ACC112 (cell line): ENCODE results near the gene FLVCR2.

Source experiments
- H2AFZ ChIP-seq: fragments of 200-600 bp; sonication (generic); one replicate; pipeline ENCODE4 v1.6.0; 2017; ENCODE audit warnings: antibody characterized with exemption, low read length; ENCODE audit not compliant: unreplicated experiment
- H3K27ac ChIP-seq: fragments of 200-600 bp; sonication (generic); 2 replicates; pipeline ENCODE4 v1.5.1; 2014; ENCODE audit warnings: low read depth, mild to moderate bottlenecking, antibody characterized with exemption, low read length, moderate library complexity
- H3K27me3 ChIP-seq: fragments of 200-600 bp; sonication (generic); 2 replicates; pipeline ENCODE4 v1.6.1; 2014; ENCODE audit warnings: mild to moderate bottlenecking, antibody characterized with exemption, low read length, moderate library complexity, mixed read lengths; ENCODE audit not compliant: insufficient read depth
- H3K36me3 ChIP-seq: fragments of 200-600 bp; sonication (generic); 2 replicates; pipeline ENCODE4 v1.6.1; 2016; ENCODE audit warnings: mild to moderate bottlenecking, antibody characterized with exemption, low read length, moderate library complexity, mixed read lengths; ENCODE audit not compliant: insufficient read depth
- H3K4me1 ChIP-seq: fragments of 200-600 bp; sonication (generic); one replicate; pipeline ENCODE4 v1.6.1; 2016; ENCODE audit warnings: low read length, mixed read lengths; ENCODE audit not compliant: insufficient read depth, unreplicated experiment, control insufficient read depth
- H3K4me3 ChIP-seq: fragments of 200-600 bp; sonication (generic); 2 replicates; pipeline ENCODE4 v1.5.1; 2014; ENCODE audit warnings: mild to moderate bottlenecking, low read depth, low read length
- H3K79me2 ChIP-seq: fragments of 200-600 bp; sonication (generic); one replicate; pipeline ENCODE4 v1.6.0; 2016; ENCODE audit warnings: low read length; ENCODE audit not compliant: control insufficient read depth, unreplicated experiment, insufficient read depth

FLVCR2 gene

GRCh38 chr14:75648066-75648838 is 69.8 kb downstream of the FLVCR2 start:
- Histone ChIP-seq H3K4me1 (peaks cover 44% of the 10 kb centered on the region), H3K27ac (peak overlapping the region; percentile 93), H2AFZ (no peak overlapping the region), H3K36me3 (peaks cover 19% of the 10 kb centered on the region), H3K4me3 (peak overlapping the region; percentile 30; the same call in 1 of the 2 replicates), H3K79me2 (no peaks in the 10 kb centered on the region), H3K27me3 (no peaks in the 10 kb centered on the region)

GRCh38 chr14:75649337-75649736 is 70.9 kb downstream of the FLVCR2 start:
- peak overlapping the region; percentile 93 for H3K27ac ChIP-seq
- peaks cover 19% of the 10 kb centered on the region for H3K36me3 ChIP-seq
- no peak overlapping the region for H2AFZ ChIP-seq
- no peaks in the 10 kb centered on the region for H3K27me3 ChIP-seq
- H3K79me2 ChIP-seq = no peaks in the 10 kb centered on the region
- H3K4me1 ChIP-seq = peaks cover 42% of the 10 kb centered on the region
- H3K4me3 ChIP-seq = no peak overlapping the region

- H3K4me1 ChIP-seq = peaks cover 42% of the 10 kb centered on the region
- peak overlapping the region; percentile 93 for H3K27ac ChIP-seq
- H2AFZ ChIP-seq = no peak overlapping the region
- peaks cover 17% of the 10 kb centered on the region for H3K36me3 ChIP-seq
- H3K79me2 ChIP-seq = no peaks in the 10 kb centered on the region
- H3K4me3 ChIP-seq = no peak overlapping the region
- H3K27me3 ChIP-seq = no peaks in the 10 kb centered on the region
These were observed 71.4 kb downstream of the FLVCR2 start for GRCh38 chr14:75649773-75650172.

GRCh38 chr14:75650253-75651058 is 72.0 kb downstream of the FLVCR2 start:
- peak overlapping the region; percentile 93; the same call in 1 of the 2 replicates for H3K27ac ChIP-seq
- H3K4me3 ChIP-seq = no peak overlapping the region
- peaks cover 39% of the 10 kb centered on the region for H3K4me1 ChIP-seq
- H2AFZ ChIP-seq = no peak overlapping the region
- H3K79me2 ChIP-seq = no peaks in the 10 kb centered on the region
- no peaks in the 10 kb centered on the region for H3K27me3 ChIP-seq
- peaks cover 17% of the 10 kb centered on the region for H3K36me3 ChIP-seq

GRCh38 chr14:75653563-75653962 is 75.1 kb downstream of the FLVCR2 start:
- H3K36me3 ChIP-seq = peaks cover 17% of the 10 kb centered on the region

GRCh38 chr14:75654127-75654732 is 75.8 kb downstream of the FLVCR2 start:
- Histone ChIP-seq H3K36me3 (peaks cover 15% of the 10 kb centered on the region), H3K4me1 (peaks cover 5% of the 10 kb centered on the region), H3K79me2 (no peaks in the 10 kb centered on the region), H2AFZ (no peak overlapping the region), H3K27ac (no peak overlapping the region), H3K4me3 (no peak overlapping the region), H3K27me3 (no peaks in the 10 kb centered on the region)

More at GRCh38 chr14:75653563-75653962, 75.1 kb downstream of the FLVCR2 start:
- Histone ChIP-seq H3K79me2 (no peaks in the 10 kb centered on the region), H3K27ac (no peak overlapping the region), H3K4me3 (no peak overlapping the region), H2AFZ (no peak overlapping the region), H3K4me1 (peaks cover 11% of the 10 kb centered on the region), H3K27me3 (no peaks in the 10 kb centered on the region)

GRCh38 chr14:75655235-75655634 is 76.8 kb downstream of the FLVCR2 start:
- Histone ChIP-seq H3K4me1 (peaks cover 6% of the 10 kb centered on the region), H3K27ac (no peak overlapping the region), H2AFZ (no peak overlapping the region), H3K36me3 (peaks cover 5% of the 10 kb centered on the region), H3K4me3 (no peak overlapping the region), H3K79me2 (peaks cover 5% of the 10 kb centered on the region), H3K27me3 (no peaks in the 10 kb centered on the region)

GRCh38 chr14:75657331-75657730 is 78.9 kb downstream of the FLVCR2 start:
- H3K36me3 ChIP-seq = no peaks in the 10 kb centered on the region
- H3K27ac ChIP-seq = no peak overlapping the region
- no peaks in the 10 kb centered on the region for H3K27me3 ChIP-seq
- no peak overlapping the region for H3K4me3 ChIP-seq
- peaks cover 14% of the 10 kb centered on the region for H3K79me2 ChIP-seq
- no peak overlapping the region for H2AFZ ChIP-seq
- H3K4me1 ChIP-seq = peaks cover 6% of the 10 kb centered on the region

GRCh38 chr14:75658957-75659356 is 80.5 kb downstream of the FLVCR2 start:
- H3K4me1 ChIP-seq = peaks cover 16% of the 10 kb centered on the region
- H3K27me3 ChIP-seq = no peaks in the 10 kb centered on the region
- H2AFZ ChIP-seq = no peak overlapping the region
- no peak overlapping the region for H3K4me3 ChIP-seq
- H3K79me2 ChIP-seq = peaks cover 29% of the 10 kb centered on the region
- H3K36me3 ChIP-seq = peaks cover 6% of the 10 kb centered on the region
- H3K27ac ChIP-seq = no peak overlapping the region

- Histone ChIP-seq H3K79me2 (peaks cover 32% of the 10 kb centered on the region), H2AFZ (peak overlapping the region; percentile 90), H3K36me3 (peaks cover 9% of the 10 kb centered on the region), H3K27ac (no peak overlapping the region), H3K4me3 (peak overlapping the region; percentile 84), H3K4me1 (peaks cover 16% of the 10 kb centered on the region), H3K27me3 (no peaks in the 10 kb centered on the region)
These were observed 81.8 kb downstream of the FLVCR2 start for GRCh38 chr14:75660238-75660629.
